Measurements from ENCODE around the gene HLCS. TPM values are rescaled to one million over a fixed set of nuclear protein-coding genes. Genes with fewer than 3 reads are reported as not detected.

HLCS gene
- total RNA-seq, 1 experiment from 2014 or later = 12.7 TPM

- no peak overlapping the region for H2AK5ac ChIP-seq (ENCODE audit: insufficient read length, low read length)
- H3K9me3 Mint-ChIP-seq = no peaks in the 10 kb centered on the region
- H3K18ac ChIP-seq (ENCODE audit: insufficient read length, low read depth, low read length) = no peak overlapping the region
- WGBS (ENCODE audit: extremely low coverage, insufficient read length, low lambda C conversion rate) = no CpG with 5 or more reads among the region's 6 CpGs
- no peak overlapping the region for H2AFZ ChIP-seq (ENCODE audit: low read length)
- H3K27me3 Mint-ChIP-seq (ENCODE audit: low read depth) = peaks cover 27% of the 10 kb centered on the region
- no peak overlapping the region for H2BK5ac ChIP-seq (ENCODE audit: insufficient read length, low read length)
- no peak overlapping the region for H3K9ac ChIP-seq (ENCODE audit: extremely low read depth, insufficient read length, low read length)
- no peak overlapping the region for H4K91ac ChIP-seq (ENCODE audit: insufficient read length, low read depth, low read length)
- H3T11ph ChIP-seq (ENCODE audit: low read length) = no peak overlapping the region
- no peak for TF ChIP-seq CTCF (conservative IDR thresholded peaks at IDR 0.05)
- no peak overlapping the region for H4K5ac ChIP-seq (ENCODE audit: insufficient read length, low read depth, low read length)
- H3K36me3 Mint-ChIP-seq (ENCODE audit: insufficient read depth in 1 of 3, low read depth in 3 of 3) = no peaks in the 10 kb centered on the region
- H4K8ac ChIP-seq (replicated peaks; ENCODE audit: insufficient read length, low read depth, low read length) = no peak overlapping the region
- H2BK15ac ChIP-seq (ENCODE audit: low read depth, low read length) = no peak overlapping the region
- H3K23me2 ChIP-seq (ENCODE audit: insufficient read length, low read depth, low read length, poor library complexity, severe bottlenecking) = peaks cover 8% of the 10 kb centered on the region
- H3K27ac ChIP-seq (ENCODE audit: insufficient read length, low read depth, low read length) = no peak overlapping the region
- no peaks in the 10 kb centered on the region for H3K79me1 ChIP-seq (ENCODE audit: insufficient read depth, low read depth, low read length, poor library complexity, severe bottlenecking)
- H3K4me2 ChIP-seq (ENCODE audit: insufficient read depth, insufficient read length, low read length) = no peak overlapping the region
- no peak overlapping the region for H2BK12ac ChIP-seq (ENCODE audit: insufficient read length, low read depth, low read length)
- DNase-seq = no peak
- H3K4ac ChIP-seq (ENCODE audit: low read depth, low read length) = no peak overlapping the region
- H3K14ac ChIP-seq (ENCODE audit: insufficient read depth, low read length) = no peak overlapping the region
- H3K4me1 Mint-ChIP-seq = peaks cover 14 to 17% of the 10 kb centered on the region in 2 experiments
- no peak overlapping the region for H3K4me3 Mint-ChIP-seq
- peaks cover 2% of the 10 kb centered on the region; the same call in 1 of the 2 replicates for H3K27me3 ChIP-seq (ENCODE audit: insufficient read depth, low read length)
- no peaks in the 10 kb centered on the region for H3K79me2 ChIP-seq (ENCODE audit: insufficient read depth, low read length)
- no peak overlapping the region for H2BK20ac ChIP-seq (ENCODE audit: low read depth, low read length, poor library complexity, severe bottlenecking)
- no peaks in the 10 kb centered on the region for H3K9me3 ChIP-seq (ENCODE audit: control insufficient read depth, low read depth, low read length)
- no peak overlapping the region for H3K27ac Mint-ChIP-seq
- H3K56ac ChIP-seq (ENCODE audit: insufficient read length, low read depth, low read length) = no peak overlapping the region
- peaks cover 4% of the 10 kb centered on the region; the same call in 1 of the 2 replicates for H3K4me1 ChIP-seq (ENCODE audit: insufficient read depth, low read length)
- H3K23ac ChIP-seq (ENCODE audit: insufficient read length, low read depth, low read length) = no peak overlapping the region
- H2BK120ac ChIP-seq (ENCODE audit: low read depth, low read length, poor library complexity, severe bottlenecking) = no peak overlapping the region
- no peaks in the 10 kb centered on the region for H4K20me1 ChIP-seq (ENCODE audit: control insufficient read depth, insufficient read depth, insufficient read length)
Measured at GRCh38 chr21:36981977-36982700, 15.7 kb upstream of the HLCS start.

Measured in H9 (cell line).